Measurements from ENCODE around the gene CCDC80. TPM values are rescaled to one million over a fixed set of nuclear protein-coding genes. Genes with fewer than 3 reads are reported as not detected.

The CCDC80 gene
- total RNA-seq, 2 experiments from 2014 or later, result not detected

GRCh38 chr3:112587336-112587735 lies 53.6 kb downstream of the CCDC80 start:
- H3K27me3 Mint-ChIP-seq, result no peaks in the 10 kb centered on the region
- ChIA-PET CTCF (interaction anchor here (1.2 kb wide), 1 partner anchor 13 kb away, joined by 3 read pairs; no protein-coding TSS in a partner anchor), POLR2A (no interaction called here)
- intact Hi-C loops (cut with micrococcal nuclease), result no loop called here
- DNase-seq, result no peak
- no peak overlapping the region for H3K4me3 Mint-ChIP-seq
- peaks cover 29% of the 10 kb centered on the region for H3K36me3 Mint-ChIP-seq (ENCODE audit: low read depth)
- peaks cover 5% of the 10 kb centered on the region for H3K4me1 Mint-ChIP-seq (ENCODE audit: low read depth)
- H3K27ac Mint-ChIP-seq, result no peak overlapping the region
- TF ChIP-seq CTCF (IDR thresholded peaks at IDR 0.05), result no peak
- H3K9me3 Mint-ChIP-seq, result no peaks in the 10 kb centered on the region
- no peak for ATAC-seq

- Mint-ChIP-seq H3K4me3 (no peak overlapping the region), H3K27me3 (no peaks in the 10 kb centered on the region), H3K9me3 (no peaks in the 10 kb centered on the region), H3K36me3 (ENCODE audit: low read depth) (peaks cover 29% of the 10 kb centered on the region), H3K27ac (no peak overlapping the region), H3K4me1 (ENCODE audit: low read depth) (peaks cover 8% of the 10 kb centered on the region)
- intact Hi-C loops (cut with micrococcal nuclease), result no loop called here
- POLR2A ChIA-PET, result no interaction called here
- no peak for TF ChIP-seq CTCF (IDR thresholded peaks at IDR 0.05)
- no peak for ATAC-seq
- CTCF ChIA-PET, result no interaction called here
- DNase-seq, result no peak
Observed at GRCh38 chr3:112585782-112586181, 55.2 kb downstream of the CCDC80 start.

- POLR2A ChIA-PET, result no interaction called here
- Mint-ChIP-seq H3K36me3 (ENCODE audit: low read depth) (peaks cover 25% of the 10 kb centered on the region), H3K9me3 (no peaks in the 10 kb centered on the region), H3K27ac (no peak overlapping the region), H3K4me1 (ENCODE audit: low read depth) (peaks cover 8% of the 10 kb centered on the region), H3K27me3 (no peaks in the 10 kb centered on the region), H3K4me3 (no peak overlapping the region)
- intact Hi-C loops (cut with micrococcal nuclease), result no loop called here
- no peak for ATAC-seq
- TF ChIP-seq CTCF (IDR thresholded peaks at IDR 0.05), result no peak
- CTCF ChIA-PET, result interaction anchor here (0.9 to 3.4 kb wide), 17 partner anchors 11 to 452 kb away, joined by 3 to 28 read pairs (median 8); partner anchors contain the start of gene SLC9C1
- DNase-seq, result no peak
Observed at GRCh38 chr3:112583105-112583504, 57.8 kb downstream of the CCDC80 start.

- peak; percentile 43 for TF ChIP-seq CTCF (IDR thresholded peaks at IDR 0.05)
- DNase-seq, result peak; percentile 24
- peaks cover 21% of the 10 kb centered on the region for H3K36me3 Mint-ChIP-seq (ENCODE audit: low read depth)
- peaks cover 4% of the 10 kb centered on the region for H3K4me1 Mint-ChIP-seq (ENCODE audit: low read depth)
- no peaks in the 10 kb centered on the region for H3K9me3 Mint-ChIP-seq
- ChIA-PET POLR2A (interaction anchor here (1.0 kb wide), 1 partner anchor 21 kb away, joined by 3 read pairs; the partner anchor contains the start of genes ATG3 and SLC35A5), CTCF (interaction anchor here (0.6 to 3.4 kb wide), 29 partner anchors 12 to 405 kb away, joined by 3 to 28 read pairs (median 6); partner anchors contain the start of genes ATG3, SLC35A5 and SLC9C1)
- no peak overlapping the region for H3K4me3 Mint-ChIP-seq
- intact Hi-C loops (cut with micrococcal nuclease), result no loop called here
- ATAC-seq, result peak; percentile 55
- H3K27ac Mint-ChIP-seq, result no peak overlapping the region
- H3K27me3 Mint-ChIP-seq, result no peaks in the 10 kb centered on the region
Observed at GRCh38 chr3:112582244-112582874, 58.6 kb downstream of the CCDC80 start.

- no peak for ATAC-seq
- H3K27me3 Mint-ChIP-seq, result no peaks in the 10 kb centered on the region
- peaks cover 4% of the 10 kb centered on the region for H3K4me1 Mint-ChIP-seq (ENCODE audit: low read depth)
- no peak for DNase-seq
- H3K27ac Mint-ChIP-seq, result no peak overlapping the region
- ChIA-PET POLR2A (no interaction called here), CTCF (interaction anchor here (0.7 to 2.0 kb wide), 3 partner anchors 64 to 399 kb away, joined by 3 to 6 read pairs (median 5); no protein-coding TSS in a partner anchor)
- intact Hi-C loops (cut with micrococcal nuclease), result no loop called here
- H3K9me3 Mint-ChIP-seq, result no peaks in the 10 kb centered on the region
- TF ChIP-seq CTCF (IDR thresholded peaks at IDR 0.05), result no peak
- no peak overlapping the region for H3K4me3 Mint-ChIP-seq
- peaks cover 10% of the 10 kb centered on the region for H3K36me3 Mint-ChIP-seq (ENCODE audit: low read depth)
Observed at GRCh38 chr3:112579697-112580096, 61.2 kb downstream of the CCDC80 start.

All from activated CD8-positive, alpha-beta T cell treated with anti-CD3 and anti-CD28 coated beads for 36 hours (primary cell).